HK-2 (cell line): Measurements from ENCODE around the gene CENPX.
A peak's percentile ranks its signal among the peaks of the same experiment; 100 is the strongest.

Experiments used
- DNase-seq: peaks from one replicate; pipeline ENCODE4 v3.0.0-alpha.2; 2018; ENCODE audit not compliant: unreplicated experiment

CENPX gene

GRCh38 chr17:82012261-82012639 lies 10.4 kb downstream of the CENPX start:
- DNase-seq: no peak

- no peak for DNase-seq
Measured at GRCh38 chr17:82011617-82012187, 11.0 kb downstream of the CENPX start.

GRCh38 chr17:82010575-82011525 lies 11.8 kb downstream of the CENPX start:
- DNase-seq: no peak

GRCh38 chr17:82009413-82009812 lies 13.3 kb downstream of the CENPX start:
- DNase-seq: no peak

GRCh38 chr17:82008941-82009405 lies 13.7 kb downstream of the CENPX start:
- DNase-seq: no peak

- no peak for DNase-seq
Measured at GRCh38 chr17:82008258-82008940, 14.3 kb downstream of the CENPX start.

GRCh38 chr17:82007495-82008257 lies 15.0 kb downstream of the CENPX start:
- DNase-seq: peak; percentile 41

- no peak for DNase-seq
Measured at GRCh38 chr17:82007228-82007494, 15.5 kb downstream of the CENPX start.

GRCh38 chr17:82006468-82007227 lies 16.0 kb downstream of the CENPX start:
- DNase-seq: no peak

- no peak for DNase-seq
Measured at GRCh38 chr17:82005701-82006348, 16.9 kb downstream of the CENPX start.

- no peak for DNase-seq
Measured at GRCh38 chr17:82004517-82005455, 17.9 kb downstream of the CENPX start.

GRCh38 chr17:82003411-82004381 lies 19.0 kb downstream of the CENPX start:
- DNase-seq: peak; percentile 96

- no peak for DNase-seq
Measured at GRCh38 chr17:82001571-82002056, 21.1 kb downstream of the CENPX start.

GRCh38 chr17:82000803-82001570 lies 21.7 kb downstream of the CENPX start:
- no peak for DNase-seq

- DNase-seq: no peak
Measured at GRCh38 chr17:81999976-82000802, 22.5 kb downstream of the CENPX start.

GRCh38 chr17:81999587-81999975 lies 23.1 kb downstream of the CENPX start:
- DNase-seq: no peak
